ENCODE data around the gene KIFAP3.
A peak's percentile ranks its signal among the peaks of the same experiment; 100 is the strongest.

KIFAP3 gene

GRCh38 chr1:169914531-169914930 is 160.0 kb downstream of the KIFAP3 start:
- peak; percentile 40 to 66 for DNase-seq (ENCODE audit: low read depth in 2 of 2)
- H3K4me3 ChIP-seq (replicated peaks in 1 of 2; ENCODE audit: low read depth in 2 of 2, low read length in 2 of 2), result no peak overlapping the region
- TF ChIP-seq, protein P1, sequence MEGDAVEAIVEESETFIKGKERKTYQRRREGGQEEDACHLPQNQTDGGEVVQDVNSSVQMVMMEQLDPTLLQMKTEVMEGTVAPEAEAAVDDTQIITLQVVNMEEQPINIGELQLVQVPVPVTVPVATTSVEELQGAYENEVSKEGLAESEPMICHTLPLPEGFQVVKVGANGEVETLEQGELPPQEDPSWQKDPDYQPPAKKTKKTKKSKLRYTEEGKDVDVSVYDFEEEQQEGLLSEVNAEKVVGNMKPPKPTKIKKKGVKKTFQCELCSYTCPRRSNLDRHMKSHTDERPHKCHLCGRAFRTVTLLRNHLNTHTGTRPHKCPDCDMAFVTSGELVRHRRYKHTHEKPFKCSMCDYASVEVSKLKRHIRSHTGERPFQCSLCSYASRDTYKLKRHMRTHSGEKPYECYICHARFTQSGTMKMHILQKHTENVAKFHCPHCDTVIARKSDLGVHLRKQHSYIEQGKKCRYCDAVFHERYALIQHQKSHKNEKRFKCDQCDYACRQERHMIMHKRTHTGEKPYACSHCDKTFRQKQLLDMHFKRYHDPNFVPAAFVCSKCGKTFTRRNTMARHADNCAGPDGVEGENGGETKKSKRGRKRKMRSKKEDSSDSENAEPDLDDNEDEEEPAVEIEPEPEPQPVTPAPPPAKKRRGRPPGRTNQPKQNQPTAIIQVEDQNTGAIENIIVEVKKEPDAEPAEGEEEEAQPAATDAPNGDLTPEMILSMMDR (IDR thresholded peaks at IDR 0.05; ENCODE audit: low read depth, low read length), result no peak

DNA sequence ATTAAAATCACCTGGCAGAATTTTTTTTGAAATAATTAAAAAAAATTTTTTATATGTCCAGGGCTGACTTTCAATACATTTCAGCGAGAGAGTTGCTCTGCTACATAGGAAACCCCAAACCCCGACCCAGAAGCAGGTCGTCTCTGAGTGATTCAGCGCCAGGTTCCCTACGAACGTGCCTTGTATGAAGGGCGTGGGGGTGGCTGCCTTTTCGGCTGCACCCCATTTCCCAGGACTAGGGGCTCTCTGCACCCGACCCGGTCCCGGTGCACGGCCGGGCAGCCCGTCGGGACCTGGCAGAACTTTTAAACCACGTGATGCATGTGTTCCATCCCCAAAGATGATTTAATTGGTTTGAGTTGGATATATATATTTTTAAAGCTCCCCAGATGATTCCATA is 165.0 kb downstream of the KIFAP3 start:
- DNase-seq (ENCODE audit: low read depth in 2 of 2), result no peak
- H3K4me3 ChIP-seq (replicated peaks in 1 of 2; ENCODE audit: low read depth in 2 of 2, low read length in 2 of 2), result no peak overlapping the region
- TF ChIP-seq, protein P1 (IDR thresholded peaks at IDR 0.05; ENCODE audit: low read depth, low read length), result no peak

DNA sequence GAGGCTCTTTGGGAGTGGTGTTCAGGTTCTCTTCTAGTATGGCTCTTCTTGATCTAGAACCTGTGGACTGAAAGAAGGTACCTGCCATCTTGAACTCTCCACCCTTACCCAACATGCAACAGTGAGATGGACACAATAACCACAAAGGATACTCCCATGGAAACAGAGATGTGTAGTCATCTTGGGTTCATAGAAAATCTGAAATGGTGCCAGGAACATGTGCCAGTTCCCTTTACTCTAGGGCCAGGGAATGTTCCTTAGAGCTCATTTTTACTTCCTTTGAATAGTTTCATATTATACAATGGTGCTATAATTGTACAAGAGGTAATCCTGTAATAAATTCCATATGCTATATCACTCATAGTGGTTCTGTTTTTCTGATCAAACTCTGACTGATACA is 167.6 kb downstream of the KIFAP3 start:
- TF ChIP-seq, protein P1 (IDR thresholded peaks at IDR 0.05; ENCODE audit: low read depth, low read length), result no peak
- H3K4me3 ChIP-seq (replicated peaks in 1 of 2; ENCODE audit: low read depth in 2 of 2, low read length in 2 of 2), result no peak overlapping the region
- peak; percentile 83 to 85 for DNase-seq (ENCODE audit: low read depth in 2 of 2)

DNA sequence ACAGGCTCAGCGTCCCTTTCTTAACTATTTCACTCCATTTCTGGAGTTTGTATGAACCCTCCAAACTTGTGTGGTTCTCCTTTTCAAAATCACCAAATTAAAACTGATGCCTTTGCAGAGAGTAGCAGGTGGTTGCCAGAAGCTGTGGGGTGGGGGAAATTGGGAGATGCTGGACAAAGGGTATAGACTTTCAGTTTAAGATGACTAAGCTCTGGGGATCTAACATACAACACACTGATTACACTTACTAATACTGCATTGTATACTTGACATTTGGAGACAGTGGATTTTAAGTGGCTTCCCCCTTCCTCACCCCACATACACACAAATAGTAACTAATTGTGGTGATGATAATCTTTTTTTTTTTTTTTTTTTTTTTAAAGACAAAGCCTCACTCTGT is 169.7 kb downstream of the KIFAP3 start:
- DNase-seq (ENCODE audit: low read depth in 2 of 2), result no peak
- no peak overlapping the region for H3K4me3 ChIP-seq (replicated peaks in 1 of 2; ENCODE audit: low read depth in 2 of 2, low read length in 2 of 2)
- TF ChIP-seq, protein P1 (IDR thresholded peaks at IDR 0.05; ENCODE audit: low read depth, low read length), result no peak

DNA sequence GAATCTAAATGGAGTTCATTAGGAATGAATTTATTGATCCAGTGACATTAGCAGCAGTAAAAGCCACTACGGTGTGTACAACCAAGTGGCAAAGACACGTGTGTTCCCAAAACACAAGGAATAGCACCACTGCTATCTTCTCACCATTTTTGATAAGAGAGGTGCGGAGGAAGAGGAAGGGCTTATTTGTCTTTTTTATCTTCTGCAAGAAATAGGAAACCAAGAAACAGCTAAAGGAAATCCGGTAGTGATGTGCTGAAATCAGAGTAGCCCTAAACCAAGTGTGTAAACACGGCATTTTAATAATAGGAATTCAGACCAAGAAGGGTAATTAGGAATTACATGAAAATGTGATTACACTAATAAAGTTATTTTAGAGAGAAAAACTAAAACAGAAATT is 171.7 kb downstream of the KIFAP3 start:
- TF ChIP-seq, protein P1 (IDR thresholded peaks at IDR 0.05; ENCODE audit: low read depth, low read length), result no peak
- no peak overlapping the region for H3K4me3 ChIP-seq (replicated peaks in 1 of 2; ENCODE audit: low read depth in 2 of 2, low read length in 2 of 2)
- no peak for DNase-seq (ENCODE audit: low read depth in 2 of 2)

DNA sequence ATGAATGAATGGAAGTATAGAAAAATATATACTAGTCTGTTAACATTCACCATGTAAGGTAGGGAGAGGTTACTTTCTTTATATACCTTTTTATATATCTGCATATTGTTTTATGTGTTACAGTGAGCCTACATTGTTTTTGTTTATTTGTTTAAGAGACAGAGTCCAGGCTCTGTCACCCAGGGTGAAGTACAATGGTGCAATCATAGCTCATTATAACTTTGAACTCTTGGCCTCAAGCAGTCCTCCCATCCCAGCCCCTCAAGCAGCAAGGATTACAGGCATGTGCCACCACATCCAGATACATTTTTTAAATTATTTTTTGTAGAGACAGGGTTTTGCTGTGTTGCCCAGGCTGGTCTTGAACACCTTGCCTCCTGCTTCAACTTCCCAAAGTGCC is 173.4 kb downstream of the KIFAP3 start:
- no peak overlapping the region for H3K4me3 ChIP-seq (replicated peaks in 1 of 2; ENCODE audit: low read depth in 2 of 2, low read length in 2 of 2)
- TF ChIP-seq, protein P1 (IDR thresholded peaks at IDR 0.05; ENCODE audit: low read depth, low read length), result no peak
- DNase-seq (ENCODE audit: low read depth in 2 of 2), result no peak

- TF ChIP-seq, protein P1 (IDR thresholded peaks at IDR 0.05; ENCODE audit: low read depth, low read length), result no peak
- no peak for DNase-seq (ENCODE audit: low read depth in 2 of 2)
- H3K4me3 ChIP-seq (replicated peaks in 1 of 2; ENCODE audit: low read depth in 2 of 2, low read length in 2 of 2), result no peak overlapping the region
Observed at GRCh38 chr1:169900571-169900970, 173.9 kb downstream of the KIFAP3 start.
